WTC11 (cell line): ENCODE data around the gene TSEN2. TPM values are rescaled to one million over a fixed set of nuclear protein-coding genes. Genes with fewer than 3 reads are reported as not detected.

Experiments used
- ATF1 ChIP-seq: sonication (generic); formaldehyde crosslinking; IDR thresholded peaks from 2 replicates; pipeline ENCODE4 v1.8.1; 2023; ENCODE audit warnings: mild to moderate bottlenecking, moderate library complexity, missing genetic modification reagents
- CBFB ChIP-seq: sonication (generic); formaldehyde crosslinking; IDR thresholded peaks from 2 replicates; pipeline ENCODE4 v1.8.1; 2022; ENCODE audit warnings: mild to moderate bottlenecking, low read depth, missing genetic modification reagents
- FOXP1 ChIP-seq: sonication (generic); formaldehyde crosslinking; IDR thresholded peaks from 2 replicates; pipeline ENCODE4 v1.8.0; 2022; ENCODE audit warnings: missing genetic modification reagents, mild to moderate bottlenecking, moderate library complexity, borderline replicate concordance
- HMGA2 ChIP-seq: fragments of 250-450 bp; sonication (Bioruptor Pico); IDR thresholded peaks from 2 replicates; pipeline ENCODE4 v1.4.0; 2021; ENCODE audit warnings: mild to moderate bottlenecking, moderate library complexity
- IRF2 ChIP-seq: sonication (generic); formaldehyde crosslinking; IDR thresholded peaks from 2 replicates; pipeline ENCODE4 v1.8.0; 2022; ENCODE audit warnings: low read depth, missing genetic modification reagents, borderline replicate concordance
- JAZF1 ChIP-seq: fragments of 250-450 bp; sonication (Bioruptor Pico); IDR thresholded peaks from 2 replicates; pipeline ENCODE4 v1.9.0; 2021; ENCODE audit warnings: moderate library complexity, mild to moderate bottlenecking, inconsistent platforms
- KAT7 ChIP-seq: sonication (generic); formaldehyde crosslinking; IDR thresholded peaks from 2 replicates; pipeline ENCODE4 v1.8.1; 2023; ENCODE audit warnings: missing genetic modification reagents, mild to moderate bottlenecking, borderline replicate concordance
- MXD4 ChIP-seq: fragments of 250-450 bp; sonication (Bioruptor Pico); IDR thresholded peaks from 2 replicates; pipeline ENCODE4 v1.8.0; 2021; ENCODE audit warnings: mild to moderate bottlenecking, moderate library complexity, borderline replicate concordance
- NR3C1 ChIP-seq: sonication (generic); formaldehyde crosslinking; conservative IDR thresholded peaks from 2 replicates; pipeline ENCODE4 v1.8.1; 2023; ENCODE audit warnings: low read depth, mild to moderate bottlenecking, missing genetic modification reagents
- PRRX2 ChIP-seq: fragments of 250-450 bp; sonication (Bioruptor Pico); IDR thresholded peaks from 2 replicates; pipeline ENCODE4 v1.8.0; 2021; ENCODE audit warnings: mild to moderate bottlenecking
- TCF7 ChIP-seq: sonication (generic); formaldehyde crosslinking; IDR thresholded peaks from 2 replicates; pipeline ENCODE4 v1.8.0; 2022; ENCODE audit warnings: mild to moderate bottlenecking, low read depth, missing genetic modification reagents, moderate library complexity
- ZNF121 ChIP-seq: sonication (generic); formaldehyde crosslinking; IDR thresholded peaks from 2 replicates; pipeline ENCODE4 v1.8.0; 2023; ENCODE audit warnings: missing genetic modification reagents
- ZNF138 ChIP-seq: sonication (generic); formaldehyde crosslinking; conservative IDR thresholded peaks from 2 replicates; pipeline ENCODE4 v1.8.1; 2022; ENCODE audit warnings: mild to moderate bottlenecking, moderate library complexity, missing genetic modification reagents
- ZNF219 ChIP-seq: sonication (generic); formaldehyde crosslinking; IDR thresholded peaks from 2 replicates; pipeline ENCODE4 v1.8.0; 2023; ENCODE audit warnings: missing genetic modification reagents, mild to moderate bottlenecking, borderline replicate concordance
- ZNF263 ChIP-seq: sonication (generic); formaldehyde crosslinking; IDR thresholded peaks from 2 replicates; pipeline ENCODE4 v1.8.1; 2022; ENCODE audit warnings: low read depth, mild to moderate bottlenecking, moderate library complexity, missing genetic modification reagents
- ZNF317 ChIP-seq: sonication (generic); formaldehyde crosslinking; IDR thresholded peaks from 2 replicates; pipeline ENCODE4 v1.8.1; 2023; ENCODE audit warnings: low read depth, mild to moderate bottlenecking, moderate library complexity, missing genetic modification reagents, borderline replicate concordance
- ZNF396 ChIP-seq: fragments of 250-450 bp; sonication (Bioruptor Pico); IDR thresholded peaks from 2 replicates; pipeline ENCODE4 v1.8.0; 2021; ENCODE audit warnings: mild to moderate bottlenecking, moderate library complexity, borderline replicate concordance
- ZNF423 ChIP-seq: fragments of 250-450 bp; sonication (Bioruptor Pico); IDR thresholded peaks from 2 replicates; pipeline ENCODE4 v2.1.2; 2022; ENCODE audit warnings: mild to moderate bottlenecking, moderate library complexity
- total RNA-seq: library from RNA; stranded (reverse); gene quantifications from 3 replicates; pipeline ENCODE4 v1.2.3, GENCODE V29; 2021
- TF ChIP-seq, protein P1 (sequence below): sonication (generic); formaldehyde crosslinking; IDR thresholded peaks from 2 replicates; pipeline ENCODE4 v1.8.0; 2022; ENCODE audit warnings: mild to moderate bottlenecking, missing genetic modification reagents
- TF ChIP-seq, protein P2 (sequence below): sonication (generic); formaldehyde crosslinking; IDR thresholded peaks from 2 replicates; pipeline ENCODE4 v1.8.0; 2023; ENCODE audit warnings: missing genetic modification reagents
- TF ChIP-seq, protein P3 (sequence below): fragments of 250-450 bp; sonication (Bioruptor Pico); IDR thresholded peaks from 2 replicates; pipeline ENCODE4 v1.9.0; 2021; ENCODE audit warnings: mild to moderate bottlenecking
- TF ChIP-seq, protein P4 (sequence below): sonication (generic); formaldehyde crosslinking; IDR thresholded peaks from 2 replicates; pipeline ENCODE4 v1.8.1; 2022; ENCODE audit warnings: mild to moderate bottlenecking, moderate library complexity, missing genetic modification reagents
- TF ChIP-seq, protein P5 (sequence below): sonication (generic); formaldehyde crosslinking; IDR thresholded peaks from 2 replicates; pipeline ENCODE4 v1.8.0; 2022; ENCODE audit warnings: mild to moderate bottlenecking, missing genetic modification reagents
- TF ChIP-seq, protein P6 (sequence below): sonication (generic); formaldehyde crosslinking; IDR thresholded peaks from 2 replicates; pipeline ENCODE4 v1.8.1; 2023; ENCODE audit warnings: mild to moderate bottlenecking, missing genetic modification reagents, moderate library complexity
- TF ChIP-seq, protein P7 (sequence below): sonication (generic); formaldehyde crosslinking; conservative IDR thresholded peaks from 2 replicates; pipeline ENCODE4 v1.8.1; 2023; ENCODE audit warnings: mild to moderate bottlenecking, low read depth, missing genetic modification reagents, moderate library complexity

Gene TSEN2
- total RNA-seq, 1 experiment from 2014 or later: 21.1 TPM

DNA sequence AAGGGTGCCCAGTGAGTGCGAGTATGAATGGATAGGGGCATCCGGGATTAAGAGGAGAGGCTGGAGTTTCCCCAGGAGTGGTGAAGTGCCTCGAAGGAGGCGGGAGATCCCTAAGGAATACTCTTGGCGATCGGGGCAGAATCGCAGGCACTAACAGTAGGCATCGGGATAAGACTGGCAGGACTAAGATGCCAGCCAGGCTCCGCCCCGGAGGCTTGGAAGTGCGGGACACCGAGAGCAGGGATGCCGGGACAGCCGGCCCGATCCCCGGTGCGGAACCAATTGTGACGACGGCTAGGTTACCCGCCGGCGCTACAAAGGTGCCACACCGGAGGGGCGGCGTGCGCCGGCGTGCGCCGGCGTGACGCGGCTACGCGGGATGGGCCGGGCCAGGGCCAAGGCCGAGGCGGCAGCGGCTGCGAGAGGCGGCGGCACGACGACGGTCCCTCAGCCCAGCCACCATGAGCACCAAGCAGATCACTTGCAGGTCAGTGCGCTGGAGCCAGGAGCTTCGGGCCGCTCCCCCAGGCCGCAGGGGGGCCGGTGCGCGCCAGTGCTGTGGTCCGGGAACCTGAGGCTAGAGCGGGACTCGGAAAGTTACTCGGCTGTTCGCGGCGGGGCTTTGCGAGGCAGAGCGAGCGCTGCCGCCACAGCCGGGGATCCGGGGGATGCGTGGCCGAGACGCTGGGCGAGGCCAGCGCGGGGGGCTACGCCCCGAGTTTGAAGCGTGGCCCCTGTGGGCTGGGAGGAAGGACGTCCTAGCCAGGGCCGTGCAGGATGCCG is 72.6 kb downstream of the TSEN2 start, which contains the start of gene MKRN2 (continued):
- TF ChIP-seq, protein P1, sequence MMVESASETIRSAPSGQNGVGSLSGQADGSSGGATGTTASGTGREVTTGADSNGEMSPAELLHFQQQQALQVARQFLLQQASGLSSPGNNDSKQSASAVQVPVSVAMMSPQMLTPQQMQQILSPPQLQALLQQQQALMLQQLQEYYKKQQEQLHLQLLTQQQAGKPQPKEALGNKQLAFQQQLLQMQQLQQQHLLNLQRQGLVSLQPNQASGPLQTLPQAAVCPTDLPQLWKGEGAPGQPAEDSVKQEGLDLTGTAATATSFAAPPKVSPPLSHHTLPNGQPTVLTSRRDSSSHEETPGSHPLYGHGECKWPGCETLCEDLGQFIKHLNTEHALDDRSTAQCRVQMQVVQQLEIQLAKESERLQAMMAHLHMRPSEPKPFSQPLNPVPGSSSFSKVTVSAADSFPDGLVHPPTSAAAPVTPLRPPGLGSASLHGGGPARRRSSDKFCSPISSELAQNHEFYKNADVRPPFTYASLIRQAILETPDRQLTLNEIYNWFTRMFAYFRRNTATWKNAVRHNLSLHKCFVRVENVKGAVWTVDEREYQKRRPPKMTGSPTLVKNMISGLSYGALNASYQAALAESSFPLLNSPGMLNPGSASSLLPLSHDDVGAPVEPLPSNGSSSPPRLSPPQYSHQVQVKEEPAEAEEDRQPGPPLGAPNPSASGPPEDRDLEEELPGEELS: peak; percentile 82
- TF ChIP-seq JAZF1 (CRISPR knock-in tag) (no peak), ZNF138 (CRISPR knock-in tag) (no peak), TCF7 (CRISPR knock-in tag) (peak; percentile 72; the same call in 1 of the 2 replicates), IRF2 (CRISPR knock-in tag) (no peak), ZNF263 (no peak), KAT7 (peak; percentile 57; the same call in 1 of the 2 replicates), ZNF317 (CRISPR knock-in tag) (no peak), ZNF121 (CRISPR knock-in tag) (peak; percentile 99), ZNF396 (CRISPR knock-in tag) (no peak), HMGA2 (no peak), PRRX2 (CRISPR knock-in tag) (no peak), ATF1 (CRISPR knock-in tag) (no peak), CBFB (CRISPR knock-in tag) (no peak; the same call in 1 of the 2 replicates), ZNF219 (CRISPR knock-in tag) (no peak), MXD4 (CRISPR knock-in tag) (no peak), ZNF423 (no peak), NR3C1 (CRISPR knock-in tag) (no peak), FOXP1 (peak; percentile 90)
- TF ChIP-seq, protein P2, sequence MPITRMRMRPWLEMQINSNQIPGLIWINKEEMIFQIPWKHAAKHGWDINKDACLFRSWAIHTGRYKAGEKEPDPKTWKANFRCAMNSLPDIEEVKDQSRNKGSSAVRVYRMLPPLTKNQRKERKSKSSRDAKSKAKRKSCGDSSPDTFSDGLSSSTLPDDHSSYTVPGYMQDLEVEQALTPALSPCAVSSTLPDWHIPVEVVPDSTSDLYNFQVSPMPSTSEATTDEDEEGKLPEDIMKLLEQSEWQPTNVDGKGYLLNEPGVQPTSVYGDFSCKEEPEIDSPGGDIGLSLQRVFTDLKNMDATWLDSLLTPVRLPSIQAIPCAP (CRISPR knock-in tag): 0 out of 2 replicates have a peak, but pooled peaks have one; percentile 34
- TF ChIP-seq, protein P3, sequence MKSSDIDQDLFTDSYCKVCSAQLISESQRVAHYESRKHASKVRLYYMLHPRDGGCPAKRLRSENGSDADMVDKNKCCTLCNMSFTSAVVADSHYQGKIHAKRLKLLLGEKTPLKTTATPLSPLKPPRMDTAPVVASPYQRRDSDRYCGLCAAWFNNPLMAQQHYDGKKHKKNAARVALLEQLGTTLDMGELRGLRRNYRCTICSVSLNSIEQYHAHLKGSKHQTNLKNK (CRISPR knock-in tag): no peak
- TF ChIP-seq, protein P4, sequence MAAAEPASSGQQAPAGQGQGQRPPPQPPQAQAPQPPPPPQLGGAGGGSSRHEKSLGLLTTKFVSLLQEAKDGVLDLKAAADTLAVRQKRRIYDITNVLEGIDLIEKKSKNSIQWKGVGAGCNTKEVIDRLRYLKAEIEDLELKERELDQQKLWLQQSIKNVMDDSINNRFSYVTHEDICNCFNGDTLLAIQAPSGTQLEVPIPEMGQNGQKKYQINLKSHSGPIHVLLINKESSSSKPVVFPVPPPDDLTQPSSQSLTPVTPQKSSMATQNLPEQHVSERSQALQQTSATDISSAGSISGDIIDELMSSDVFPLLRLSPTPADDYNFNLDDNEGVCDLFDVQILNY (CRISPR knock-in tag): peak; percentile 80; the same call in 1 of the 2 replicates
- TF ChIP-seq, protein P5, sequence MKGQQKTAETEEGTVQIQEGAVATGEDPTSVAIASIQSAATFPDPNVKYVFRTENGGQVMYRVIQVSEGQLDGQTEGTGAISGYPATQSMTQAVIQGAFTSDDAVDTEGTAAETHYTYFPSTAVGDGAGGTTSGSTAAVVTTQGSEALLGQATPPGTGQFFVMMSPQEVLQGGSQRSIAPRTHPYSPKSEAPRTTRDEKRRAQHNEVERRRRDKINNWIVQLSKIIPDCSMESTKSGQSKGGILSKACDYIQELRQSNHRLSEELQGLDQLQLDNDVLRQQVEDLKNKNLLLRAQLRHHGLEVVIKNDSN: no peak
- TF ChIP-seq, protein P6, sequence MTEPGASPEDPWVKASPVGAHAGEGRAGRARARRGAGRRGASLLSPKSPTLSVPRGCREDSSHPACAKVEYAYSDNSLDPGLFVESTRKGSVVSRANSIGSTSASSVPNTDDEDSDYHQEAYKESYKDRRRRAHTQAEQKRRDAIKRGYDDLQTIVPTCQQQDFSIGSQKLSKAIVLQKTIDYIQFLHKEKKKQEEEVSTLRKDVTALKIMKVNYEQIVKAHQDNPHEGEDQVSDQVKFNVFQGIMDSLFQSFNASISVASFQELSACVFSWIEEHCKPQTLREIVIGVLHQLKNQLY (CRISPR knock-in tag): peak; percentile 81; the same call in 1 of the 2 replicates
- TF ChIP-seq, protein P7, sequence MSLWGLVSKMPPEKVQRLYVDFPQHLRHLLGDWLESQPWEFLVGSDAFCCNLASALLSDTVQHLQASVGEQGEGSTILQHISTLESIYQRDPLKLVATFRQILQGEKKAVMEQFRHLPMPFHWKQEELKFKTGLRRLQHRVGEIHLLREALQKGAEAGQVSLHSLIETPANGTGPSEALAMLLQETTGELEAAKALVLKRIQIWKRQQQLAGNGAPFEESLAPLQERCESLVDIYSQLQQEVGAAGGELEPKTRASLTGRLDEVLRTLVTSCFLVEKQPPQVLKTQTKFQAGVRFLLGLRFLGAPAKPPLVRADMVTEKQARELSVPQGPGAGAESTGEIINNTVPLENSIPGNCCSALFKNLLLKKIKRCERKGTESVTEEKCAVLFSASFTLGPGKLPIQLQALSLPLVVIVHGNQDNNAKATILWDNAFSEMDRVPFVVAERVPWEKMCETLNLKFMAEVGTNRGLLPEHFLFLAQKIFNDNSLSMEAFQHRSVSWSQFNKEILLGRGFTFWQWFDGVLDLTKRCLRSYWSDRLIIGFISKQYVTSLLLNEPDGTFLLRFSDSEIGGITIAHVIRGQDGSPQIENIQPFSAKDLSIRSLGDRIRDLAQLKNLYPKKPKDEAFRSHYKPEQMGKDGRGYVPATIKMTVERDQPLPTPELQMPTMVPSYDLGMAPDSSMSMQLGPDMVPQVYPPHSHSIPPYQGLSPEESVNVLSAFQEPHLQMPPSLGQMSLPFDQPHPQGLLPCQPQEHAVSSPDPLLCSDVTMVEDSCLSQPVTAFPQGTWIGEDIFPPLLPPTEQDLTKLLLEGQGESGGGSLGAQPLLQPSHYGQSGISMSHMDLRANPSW (CRISPR knock-in tag): no peak
